T47D (cell line): ENCODE results near the gene CACNG1.

Source experiments
- DNase-seq, 2 experiments: peaks; one replicate each; pipeline versions ENCODE4 v3.0.0 to v3.0.0-alpha.2; 2011 to 2012; ENCODE audit warnings: low read depth in 1 of 2, low spot score in 1 of 2
- JUND ChIP-seq: IDR thresholded peaks from 2 replicates; pipeline ENCODE4 v1.6.1; 2012; ENCODE audit warnings: low read depth
- in situ Hi-C: cut with HindIII; loops from 2 replicates; pipeline ENCODE4 v1.10.0; 2016; ENCODE audit warnings: low sequenced_read_pairs, low pct_unique_long_range_greater_than_20kb

Gene CACNG1

DNA sequence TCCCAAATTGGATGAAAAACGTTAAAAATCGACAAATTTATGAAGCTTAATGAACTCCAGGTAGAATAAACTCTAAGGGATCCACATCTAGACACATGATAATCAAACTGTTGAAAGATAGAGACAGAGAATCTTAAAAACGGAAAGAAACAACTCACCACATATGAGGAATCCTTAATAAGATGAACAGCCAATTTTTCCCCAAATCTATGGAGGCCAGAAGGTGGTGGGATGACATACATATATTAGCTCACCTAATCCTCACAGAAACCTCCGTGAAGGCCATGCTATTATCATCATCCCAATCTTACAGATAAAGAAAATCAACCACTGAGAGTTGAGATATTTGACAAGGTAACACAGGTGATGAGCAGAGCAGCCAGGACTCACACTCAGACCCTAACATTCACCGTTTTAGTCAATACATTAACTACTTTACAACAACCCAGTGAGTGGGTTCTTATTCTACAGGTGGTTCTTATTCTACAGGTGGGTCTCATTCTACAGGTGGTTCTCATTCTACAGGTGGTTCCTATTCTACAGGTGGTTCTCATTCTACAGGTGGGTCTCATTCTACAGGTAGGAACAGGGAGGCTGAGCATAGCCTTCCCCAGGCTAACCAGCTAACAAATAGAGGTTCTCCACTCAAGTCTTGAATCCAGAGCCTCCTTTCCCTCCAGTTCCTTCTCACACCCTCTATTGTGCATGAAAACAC, 4.8 kb downstream of the CACNG1 start:
- no peak for DNase-seq
- in situ Hi-C loops = no loop called here
- no peak for TF ChIP-seq JUND

DNA sequence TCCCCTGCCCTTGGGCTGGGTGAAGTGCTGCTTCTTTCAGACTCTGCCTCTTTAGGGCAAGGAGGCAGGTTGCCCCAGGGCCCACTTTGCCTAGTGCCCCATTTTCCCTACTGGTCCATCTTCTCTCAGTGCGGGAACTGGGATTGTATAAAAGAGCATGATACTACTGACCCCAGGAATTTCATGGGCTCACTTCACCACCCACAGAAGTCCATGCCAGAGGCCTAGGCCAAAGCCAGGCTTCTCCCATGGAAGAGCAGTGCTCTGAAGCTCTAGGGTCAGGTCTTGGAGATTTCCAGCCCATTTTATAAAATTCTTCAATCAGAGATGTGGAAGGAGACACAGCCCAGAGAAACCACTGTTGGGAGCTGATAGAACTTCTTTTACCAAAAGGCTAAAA, 5.7 kb downstream of the CACNG1 start:
- TF ChIP-seq JUND = no peak
- in situ Hi-C loops = no loop called here

DNA sequence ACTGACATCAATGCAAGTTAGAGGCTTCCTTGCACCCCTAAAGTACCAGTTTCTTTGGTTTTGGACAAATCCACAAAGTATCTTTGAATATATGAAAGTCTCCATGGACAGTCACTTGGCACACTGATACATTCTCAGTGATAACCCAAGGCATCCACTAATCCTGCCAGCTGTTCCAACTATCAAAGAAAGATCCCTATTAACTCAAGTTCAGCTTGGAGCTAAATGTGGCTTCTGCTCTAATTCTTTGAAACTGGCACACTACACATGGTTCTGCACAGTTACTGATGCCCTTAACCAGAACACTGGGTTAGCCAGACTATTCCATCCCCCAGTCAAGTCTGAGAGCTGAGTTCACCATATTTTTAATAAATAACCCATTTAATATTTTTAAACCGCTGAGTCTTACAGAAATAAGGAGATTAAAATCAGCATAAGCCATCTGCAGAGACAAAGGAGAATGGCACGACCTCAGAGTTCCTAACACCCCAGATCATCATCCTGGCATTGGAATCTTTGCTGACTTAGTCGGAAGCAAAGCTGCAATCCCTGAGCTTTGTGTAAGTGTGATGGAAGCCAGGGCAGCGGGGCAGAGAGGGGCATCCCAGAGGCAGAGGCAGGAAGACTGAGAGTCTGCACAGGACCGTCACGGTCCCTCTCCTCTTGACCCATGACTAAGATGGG, 6.3 kb downstream of the CACNG1 start:
- in situ Hi-C loops = no loop called here
- TF ChIP-seq JUND = no peak
- no peak for DNase-seq

More for the DNA sequence above, 5.7 kb downstream of the CACNG1 start:
- no peak for DNase-seq

DNA sequence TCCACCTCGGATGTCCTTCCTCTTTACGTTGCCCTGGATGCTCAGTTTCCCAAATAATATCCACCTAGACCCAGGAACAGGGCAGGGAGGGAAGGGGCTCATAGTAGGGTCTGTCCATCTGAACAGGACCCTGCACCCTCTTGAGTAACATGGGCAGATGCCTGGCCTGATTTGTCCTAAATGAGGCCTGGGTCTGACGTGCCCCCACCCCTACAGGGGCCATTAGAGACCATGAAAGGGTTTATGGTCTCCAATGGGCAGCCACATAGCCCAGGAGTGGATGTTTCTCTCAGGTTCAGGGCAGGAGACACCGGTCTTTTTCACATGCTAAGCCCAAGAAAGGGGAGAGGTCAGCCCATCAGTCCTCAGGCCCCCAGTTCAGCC, 6.8 kb downstream of the CACNG1 start:
- in situ Hi-C loops = no loop called here
- no peak for DNase-seq
- no peak for TF ChIP-seq JUND

DNA sequence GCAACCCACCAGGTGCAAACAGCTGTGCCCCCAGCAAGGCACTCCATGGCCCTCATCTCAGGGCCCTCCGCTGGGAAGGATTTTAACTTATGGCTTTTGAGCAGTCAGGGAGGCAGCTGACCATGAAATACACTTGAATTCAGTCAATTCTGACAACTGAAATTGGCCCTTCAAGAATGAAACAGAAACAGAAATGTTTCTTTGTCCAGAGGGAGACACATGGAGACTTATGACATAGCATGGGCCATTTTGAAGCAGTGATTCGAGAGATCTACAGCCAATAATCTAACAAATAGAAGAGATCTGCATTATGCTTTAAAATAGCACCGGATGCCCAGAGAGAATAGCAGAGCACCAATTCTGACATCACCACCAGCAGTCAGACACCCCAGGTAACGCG, 7.5 kb downstream of the CACNG1 start:
- TF ChIP-seq JUND = no peak
- in situ Hi-C loops = no loop called here
- DNase-seq = no peak

DNA sequence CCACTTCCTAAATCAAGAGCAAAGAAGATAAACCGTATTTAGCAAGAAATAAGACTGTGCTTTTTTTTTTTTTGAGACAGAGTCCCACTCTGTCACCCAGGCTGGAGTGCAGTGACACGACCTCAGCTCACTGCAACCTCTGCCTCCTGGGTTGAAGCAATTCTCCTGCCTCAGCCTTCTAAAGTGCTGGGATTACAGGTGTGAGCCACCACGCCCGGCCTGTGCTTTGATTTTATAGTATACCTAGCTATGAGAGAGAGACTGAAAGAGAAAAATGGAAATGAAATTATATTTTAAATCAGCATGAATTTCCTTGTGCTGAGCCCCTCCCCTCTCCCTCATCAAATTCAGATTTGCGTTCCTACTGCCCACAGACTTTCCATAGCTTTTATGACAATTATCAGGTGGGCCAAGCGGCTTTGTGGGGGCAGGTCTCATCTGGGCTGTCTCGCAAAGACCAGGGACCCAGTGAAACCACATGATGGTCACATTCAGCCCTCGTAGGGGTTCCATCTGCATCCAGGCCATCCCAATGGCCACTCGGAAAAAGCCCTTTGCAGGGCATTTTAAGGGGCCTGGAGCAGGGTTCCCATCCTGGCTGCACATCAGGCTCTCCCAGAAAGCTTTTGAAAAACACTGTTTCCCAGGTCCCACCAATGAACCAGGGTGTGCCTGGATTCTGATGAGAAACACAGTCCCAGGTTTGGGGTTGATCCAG, 8.5 kb downstream of the CACNG1 start:
- no peak for TF ChIP-seq JUND
- no peak for DNase-seq
- in situ Hi-C loops = no loop called here

DNA sequence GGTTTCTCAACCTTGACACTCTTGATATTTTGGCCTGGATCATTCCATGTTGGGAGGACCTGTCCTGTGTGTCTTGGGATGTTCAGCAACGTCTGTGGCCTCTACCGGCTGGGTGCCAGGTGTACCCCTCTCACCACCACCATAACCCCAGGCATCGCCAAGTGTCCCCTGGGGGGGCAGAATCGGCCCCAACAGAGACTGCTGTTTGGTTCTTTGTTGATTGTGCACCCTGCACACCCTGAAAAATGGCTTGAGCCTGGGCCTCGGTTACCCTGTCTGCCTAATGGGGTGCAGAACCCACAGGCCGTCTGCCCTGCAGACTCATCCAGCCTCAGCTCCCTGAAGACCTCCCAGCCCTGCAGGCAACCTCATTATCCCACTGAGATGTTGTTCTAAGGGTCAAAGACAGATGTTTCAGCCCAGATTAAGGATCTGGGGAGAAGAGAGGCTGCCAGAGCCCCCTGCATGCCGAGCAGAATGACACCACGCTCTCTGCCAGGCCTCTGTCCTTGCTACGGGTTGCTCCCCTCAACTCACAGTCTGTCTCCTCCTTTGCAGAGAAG, 9.2 kb downstream of the CACNG1 start:
- in situ Hi-C loops = no loop called here
- no peak for TF ChIP-seq JUND
- DNase-seq = no peak

DNA sequence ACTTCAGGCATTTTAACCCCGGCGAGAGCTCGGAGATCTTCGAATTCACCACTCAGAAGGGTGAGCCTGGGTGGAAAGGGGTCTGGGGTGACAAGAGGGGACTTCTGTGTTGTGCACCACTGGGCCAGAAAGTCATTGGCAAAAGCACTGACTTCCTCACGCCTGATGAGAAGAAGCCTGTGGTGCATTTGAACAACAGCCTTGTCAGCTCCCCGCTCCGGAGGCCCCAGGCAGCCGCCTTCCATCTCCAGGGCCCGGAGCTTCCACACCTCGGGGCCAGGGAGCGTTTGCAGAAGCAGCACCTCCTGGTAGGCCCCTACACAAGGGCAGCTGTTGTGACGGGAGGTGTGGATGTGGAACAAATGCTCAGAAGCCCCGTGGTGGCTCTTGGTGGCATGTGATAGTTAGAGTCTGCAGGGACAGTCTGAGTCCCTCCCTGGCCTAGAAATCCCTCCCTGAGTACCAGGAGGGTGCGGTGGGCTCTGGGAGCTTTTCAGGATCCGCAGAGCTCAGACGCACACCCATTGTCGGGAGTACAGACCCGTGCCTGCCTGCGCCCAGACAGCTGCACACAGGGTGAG, 9.7 kb downstream of the CACNG1 start:
- TF ChIP-seq JUND = no peak
- in situ Hi-C loops = no loop called here
- DNase-seq = no peak

DNA sequence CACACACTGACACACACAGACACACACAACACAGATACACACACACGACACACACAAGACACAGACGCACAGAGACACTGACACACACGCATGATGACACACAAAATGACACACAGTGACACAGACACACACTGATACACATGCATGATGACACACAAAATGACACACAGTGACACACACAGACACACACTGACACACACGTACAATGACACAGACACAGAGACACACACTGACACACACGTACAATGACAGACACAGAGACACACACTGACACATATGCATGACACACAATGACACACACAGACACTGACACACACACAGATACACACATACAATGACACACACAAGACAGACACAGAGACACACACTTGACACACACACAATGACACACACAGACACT, 10.3 kb downstream of the CACNG1 start:
- TF ChIP-seq JUND = no peak
- in situ Hi-C loops = no loop called here
- DNase-seq = no peak

DNA sequence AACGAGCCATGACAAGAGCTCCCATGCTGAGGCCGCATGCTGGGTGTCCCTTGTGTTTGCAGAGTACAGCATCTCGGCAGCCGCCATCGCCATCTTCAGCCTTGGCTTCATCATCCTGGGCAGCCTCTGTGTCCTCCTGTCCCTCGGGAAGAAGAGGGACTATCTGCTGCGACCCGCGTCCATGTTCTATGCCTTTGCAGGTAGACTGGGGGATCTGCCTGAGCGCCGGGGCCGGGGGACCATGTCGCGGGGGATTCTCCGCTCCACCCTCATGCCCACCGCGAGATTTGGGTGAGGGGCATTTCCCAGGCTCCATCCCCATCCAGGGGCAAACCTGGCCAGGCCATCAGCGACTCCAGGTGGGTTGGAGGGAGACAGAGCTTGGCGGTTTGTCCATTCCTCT, 10.7 kb downstream of the CACNG1 start:
- TF ChIP-seq JUND = no peak
- in situ Hi-C loops = no loop called here
- no peak for DNase-seq

DNA sequence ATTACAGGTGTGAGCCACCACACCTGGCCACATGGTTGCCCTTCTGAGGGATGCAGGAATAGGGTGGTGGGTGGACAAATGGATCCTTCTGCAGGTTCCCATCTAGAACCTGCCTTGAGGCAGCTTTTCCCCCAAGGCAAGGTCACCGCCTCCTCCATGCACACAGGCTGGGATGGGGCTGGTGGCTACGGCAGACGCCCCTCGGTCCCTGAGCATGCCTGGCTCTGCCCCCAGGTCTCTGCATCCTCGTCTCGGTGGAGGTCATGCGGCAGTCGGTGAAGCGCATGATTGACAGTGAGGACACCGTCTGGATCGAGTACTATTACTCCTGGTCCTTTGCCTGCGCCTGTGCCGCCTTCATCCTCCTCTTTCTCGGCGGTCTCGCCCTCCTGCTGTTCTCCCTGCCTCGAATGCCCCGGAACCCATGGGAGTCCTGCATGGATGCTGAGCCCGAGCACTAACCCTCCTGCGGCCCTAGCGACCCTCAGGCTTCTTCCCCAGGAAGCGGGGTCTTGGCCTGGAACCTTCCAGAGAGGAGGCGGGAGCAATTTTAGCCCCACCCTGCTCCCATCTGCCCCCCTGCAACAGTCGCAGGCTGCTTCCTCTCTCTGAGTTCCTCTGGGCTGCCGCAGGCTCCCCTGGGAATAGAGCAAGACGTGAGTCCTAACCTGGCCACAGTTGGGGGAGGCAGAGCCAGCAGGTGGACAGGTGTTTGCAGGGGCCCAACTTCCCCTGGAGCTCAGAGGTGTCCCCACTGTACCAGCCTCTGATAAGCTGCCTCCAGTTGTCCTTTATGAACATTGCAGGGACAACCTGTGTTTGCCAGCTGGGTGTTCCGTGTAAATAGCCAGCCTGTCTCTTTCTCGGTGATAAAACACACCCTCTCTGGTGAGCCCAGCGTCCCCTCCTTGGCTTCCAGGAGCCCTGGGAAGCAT, 11.7 kb downstream of the CACNG1 start:
- TF ChIP-seq JUND = no peak
- no peak for DNase-seq
- in situ Hi-C loops = no loop called here

DNA sequence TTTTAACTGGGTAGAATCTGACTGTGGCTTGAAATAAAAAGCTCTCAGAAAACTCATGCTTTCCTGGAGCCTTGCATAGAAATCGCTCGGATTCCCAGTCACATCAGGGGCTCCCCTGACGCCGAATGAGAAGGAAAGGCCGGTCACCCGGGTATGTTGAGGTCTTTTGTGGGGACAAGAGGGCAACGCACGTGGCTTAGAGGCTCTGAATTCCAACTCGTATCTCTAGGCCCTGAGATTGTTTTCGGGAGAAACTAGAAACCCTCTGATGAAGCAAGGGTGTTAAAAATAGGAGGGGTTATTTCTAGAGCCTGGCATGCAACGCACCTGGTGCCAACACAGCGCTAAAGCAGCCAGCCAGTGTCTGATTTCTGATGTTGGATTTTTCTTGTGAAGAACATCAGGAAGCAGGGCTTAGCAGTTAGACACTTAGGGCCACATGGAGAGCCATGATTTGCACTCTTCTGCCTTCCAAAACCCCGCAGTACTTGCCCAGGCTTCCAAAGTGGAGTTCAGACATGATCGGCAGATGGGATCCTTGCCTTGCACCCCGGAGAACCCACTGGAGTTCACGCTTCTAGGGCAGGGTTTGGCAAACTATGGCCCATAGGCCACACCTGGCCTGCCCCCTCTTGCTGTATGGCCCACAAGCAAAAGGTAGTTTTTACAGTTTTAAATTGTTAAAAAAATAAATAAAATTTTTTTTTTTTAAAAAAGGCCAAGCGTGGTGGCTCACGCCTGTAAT, 12.6 kb downstream of the CACNG1 start:
- no peak for TF ChIP-seq JUND
- DNase-seq = no peak
- in situ Hi-C loops = no loop called here
